ENCODE measurements around the gene TMEM117. TPM values are rescaled to one million over a fixed set of nuclear protein-coding genes. Genes with fewer than 3 reads are reported as not detected.

TMEM117 gene
- total and polyA plus RNA-seq, 2 donors (not counting 1 experiment from before 2014, with no cell fraction given), result 2.0 to 10.4 TPM

- POLR2A ChIA-PET, result interaction anchor here (0.6 kb wide), 1 partner anchor 18 kb away, joined by 4 read pairs; no protein-coding TSS in a partner anchor
- Histone ChIP-seq H3K9me3 (ENCODE audit: control extremely low read depth in 1 of 3, control insufficient read depth in 2 of 3, insufficient read depth in 1 of 3, low read length in 2 of 3) (no peaks in the 10 kb centered on the region), H3K27ac (ENCODE audit: low read length in 2 of 2) (no peak overlapping the region), H3K4me3 (ENCODE audit: control extremely low read depth in 1 of 5, extremely low read depth in 1 of 5, insufficient read depth in 1 of 5, low read depth in 2 of 5, low read length in 4 of 5) (no peak overlapping the region), H4K20me1 (ENCODE audit: control insufficient read depth, insufficient read depth, low read length, poor library complexity, severe bottlenecking) (no peaks in the 10 kb centered on the region), H3K79me2 (ENCODE audit: control insufficient read depth, insufficient read depth, low read length) (no peaks in the 10 kb centered on the region), H3K36me3 (replicated peaks in 1 of 2; ENCODE audit: control extremely low read depth in 1 of 2, control insufficient read depth in 1 of 2, extremely low read depth in 1 of 2, insufficient read depth in 2 of 2, low read length in 1 of 2) (no peaks in the 10 kb centered on the region), H3K9ac (ENCODE audit: low read length) (no peak overlapping the region), H3K27me3 (replicated peaks in 1 of 4; ENCODE audit: control extremely low read depth in 1 of 4, control insufficient read depth in 3 of 4, insufficient read depth in 4 of 4, low read length in 3 of 4) (no peaks in the 10 kb centered on the region), H2AFZ (ENCODE audit: insufficient read depth, low read depth, low read length, poor library complexity, severe bottlenecking) (no peak overlapping the region), H3K4me2 (replicated peaks; ENCODE audit: low read depth, low read length, poor library complexity, severe bottlenecking) (no peak overlapping the region), H3K4me1 (ENCODE audit: control insufficient read depth in 2 of 2, insufficient read depth in 2 of 2, low read length in 2 of 2) (peaks cover 0 to 5% of the 10 kb centered on the region in 2 donors)
- peaks cover 8% of the 10 kb centered on the region for H3K4me1 Mint-ChIP-seq
- intact Hi-C loops (cut with micrococcal nuclease), result no loop called here
- CTCF ChIA-PET, result interaction anchor here (0.7 to 1.3 kb wide), 2 partner anchors 10 to 14 kb away, joined by 4 read pairs; no protein-coding TSS in a partner anchor
- TF ChIP-seq CTCF (IDR thresholded peaks at IDR 0.05) (no peak), EZH2 (IDR thresholded peaks at IDR 0.05; ENCODE audit: borderline replicate concordance, insufficient read depth, low read depth, low read length, poor library complexity, severe bottlenecking) (no peak)
- no peak for DNase-seq
- ATAC-seq (ENCODE audit: low read depth), result no peak
- H3K27ac Mint-ChIP-seq, result no peak overlapping the region
- no peak overlapping the region for H3K4me3 Mint-ChIP-seq
- 100% methylated on average over 8 of the region's 8 CpGs for WGBS (ENCODE audit: insufficient coverage)
- H3K27me3 Mint-ChIP-seq, result peaks cover 3% of the 10 kb centered on the region
- H3K9me3 Mint-ChIP-seq (ENCODE audit: insufficient read depth), result no peaks in the 10 kb centered on the region
These were observed 11.6 kb upstream of the TMEM117 start for GRCh38 chr12:43824207-43824775.

- DNase-seq (peak; percentile 21), ATAC-seq (ENCODE audit: low read depth) (no peak)
- no peak overlapping the region for H3K4me3 ChIP-seq (ENCODE audit: control extremely low read depth in 1 of 5, extremely low read depth in 1 of 5, insufficient read depth in 1 of 5, low read depth in 2 of 5, low read length in 4 of 5)
- H2AFZ ChIP-seq (ENCODE audit: insufficient read depth, low read depth, low read length, poor library complexity, severe bottlenecking), result peak overlapping the region; percentile 5
- WGBS (ENCODE audit: insufficient coverage), result no CpG with 5 or more reads among the region's 3 CpGs
- H3K9me3 ChIP-seq (ENCODE audit: control extremely low read depth in 1 of 3, control insufficient read depth in 2 of 3, insufficient read depth in 1 of 3, low read length in 2 of 3), result no peaks in the 10 kb centered on the region
- H3K27ac ChIP-seq (ENCODE audit: low read length in 2 of 2), result no peak overlapping the region
- H3K4me3 Mint-ChIP-seq, result no peak overlapping the region
- H3K79me2 ChIP-seq (ENCODE audit: control insufficient read depth, insufficient read depth, low read length), result no peaks in the 10 kb centered on the region
- no peak overlapping the region for H3K9ac ChIP-seq (ENCODE audit: low read length)
- intact Hi-C loops (cut with micrococcal nuclease), result no loop called here
- peaks cover 0 to 5% of the 10 kb centered on the region in 2 donors for H3K4me1 ChIP-seq (ENCODE audit: control insufficient read depth in 2 of 2, insufficient read depth in 2 of 2, low read length in 2 of 2)
- no peak overlapping the region for H3K27ac Mint-ChIP-seq
- no peaks in the 10 kb centered on the region for H3K9me3 Mint-ChIP-seq (ENCODE audit: insufficient read depth)
- H3K36me3 ChIP-seq (replicated peaks in 1 of 2; ENCODE audit: control extremely low read depth in 1 of 2, control insufficient read depth in 1 of 2, extremely low read depth in 1 of 2, insufficient read depth in 2 of 2, low read length in 1 of 2), result no peaks in the 10 kb centered on the region
- ChIA-PET CTCF (interaction anchor here (1.4 kb wide), 1 partner anchor 20 kb away, joined by 4 read pairs; no protein-coding TSS in a partner anchor), POLR2A (no interaction called here)
- no peak for TF ChIP-seq CTCF (IDR thresholded peaks at IDR 0.05)
- TF ChIP-seq EZH2 (IDR thresholded peaks at IDR 0.05; ENCODE audit: borderline replicate concordance, insufficient read depth, low read depth, low read length, poor library complexity, severe bottlenecking), result no peak
- H3K4me1 Mint-ChIP-seq, result peaks cover 8% of the 10 kb centered on the region
- H3K4me2 ChIP-seq (replicated peaks; ENCODE audit: low read depth, low read length, poor library complexity, severe bottlenecking), result no peak overlapping the region
- no peaks in the 10 kb centered on the region for H3K27me3 ChIP-seq (replicated peaks in 1 of 4; ENCODE audit: control extremely low read depth in 1 of 4, control insufficient read depth in 3 of 4, insufficient read depth in 4 of 4, low read length in 3 of 4)
- H3K27me3 Mint-ChIP-seq, result no peaks in the 10 kb centered on the region
- no peaks in the 10 kb centered on the region for H4K20me1 ChIP-seq (ENCODE audit: control insufficient read depth, insufficient read depth, low read length, poor library complexity, severe bottlenecking)
These were observed 9.2 kb upstream of the TMEM117 start for GRCh38 chr12:43826681-43827080.

Data from B cell (primary cell).